Central memory CD4-positive, alpha-beta T cell (primary cell): ENCODE measurements around the gene COLQ.

ENCODE experiments used
- DNase-seq: peaks from one replicate; pipeline ENCODE4 v3.0.0; 2022

COLQ gene

DNA sequence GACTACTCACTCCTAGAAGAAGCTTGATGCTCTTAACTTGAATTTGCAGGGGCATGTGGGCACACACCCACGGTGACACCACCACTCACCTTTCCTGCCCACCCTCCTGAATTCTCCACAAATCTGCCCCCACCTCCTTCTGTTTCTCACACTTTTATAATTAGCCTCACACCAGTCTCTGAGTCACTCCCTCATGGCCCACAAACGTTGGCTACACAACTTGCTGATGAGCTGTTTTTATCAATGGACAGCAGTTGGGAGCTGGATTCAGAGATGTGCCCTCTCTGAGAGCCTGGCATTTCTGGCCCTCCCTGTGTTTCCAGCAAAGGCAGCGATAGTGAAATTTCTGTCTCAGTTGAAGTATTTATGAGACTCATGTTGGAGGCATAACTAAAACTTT is 1.3 kb downstream of the COLQ start:
- DNase-seq, result no peak

GRCh38 chr3:15519096-15519495 is 2.4 kb downstream of the COLQ start:
- DNase-seq, result no peak

DNA sequence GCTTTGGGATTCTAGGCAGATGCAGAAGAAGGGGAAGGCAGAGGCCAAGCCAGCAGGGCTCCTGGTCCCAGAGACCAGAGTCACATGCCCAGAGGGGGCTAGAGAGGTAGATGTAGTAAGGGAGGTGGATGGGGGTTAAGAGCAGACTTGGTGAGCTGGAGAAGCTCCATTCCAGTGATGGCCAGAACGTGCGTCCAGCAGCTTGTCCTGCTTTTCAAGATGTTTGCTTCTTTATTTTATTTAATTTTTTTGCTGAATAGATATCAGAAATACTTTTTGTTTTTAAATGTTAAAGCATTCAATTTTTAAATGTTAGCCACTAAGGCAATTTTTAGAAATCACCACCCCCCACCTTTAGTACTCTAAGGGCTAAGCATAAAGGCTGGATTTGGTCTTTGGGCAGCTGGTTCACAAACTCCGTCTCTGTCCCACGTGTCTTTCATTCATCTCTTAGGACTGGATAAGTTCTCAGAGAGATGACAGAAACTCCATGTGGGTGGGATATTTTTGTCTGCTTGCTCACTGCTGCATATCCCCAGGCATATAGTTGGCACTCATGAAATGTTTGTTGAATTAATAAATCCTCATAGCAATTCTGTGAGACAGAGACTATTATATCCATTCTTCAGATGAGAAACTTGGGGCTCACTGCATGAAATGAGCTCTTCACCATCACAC is 6.7 kb downstream of the COLQ start:
- DNase-seq, result no peak

GRCh38 chr3:15513810-15514662 is 7.5 kb downstream of the COLQ start:
- no peak for DNase-seq

GRCh38 chr3:15513116-15513515 is 8.4 kb downstream of the COLQ start:
- no peak for DNase-seq

- DNase-seq, result no peak
These were observed 9.3 kb downstream of the COLQ start for GRCh38 chr3:15512166-15512565.

DNA sequence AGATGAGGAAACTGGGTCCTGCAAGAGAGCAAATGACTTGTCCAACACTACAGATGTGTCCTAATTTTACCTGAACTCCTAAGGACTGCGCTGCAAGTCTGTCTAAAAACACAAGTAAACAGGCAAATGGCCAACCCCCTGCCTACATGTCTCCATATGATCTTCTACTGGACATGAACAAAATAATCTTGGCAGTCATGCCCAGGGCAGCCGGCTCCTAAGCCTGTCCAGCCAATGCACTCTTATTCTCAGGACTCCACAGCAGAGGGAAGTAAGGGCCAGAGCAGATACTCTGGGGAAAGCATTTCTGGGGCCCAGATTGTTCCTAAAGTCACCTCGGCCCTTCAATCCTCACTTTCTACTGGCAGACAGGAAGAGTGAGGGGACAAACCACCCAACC is 10.3 kb downstream of the COLQ start:
- no peak for DNase-seq

DNA sequence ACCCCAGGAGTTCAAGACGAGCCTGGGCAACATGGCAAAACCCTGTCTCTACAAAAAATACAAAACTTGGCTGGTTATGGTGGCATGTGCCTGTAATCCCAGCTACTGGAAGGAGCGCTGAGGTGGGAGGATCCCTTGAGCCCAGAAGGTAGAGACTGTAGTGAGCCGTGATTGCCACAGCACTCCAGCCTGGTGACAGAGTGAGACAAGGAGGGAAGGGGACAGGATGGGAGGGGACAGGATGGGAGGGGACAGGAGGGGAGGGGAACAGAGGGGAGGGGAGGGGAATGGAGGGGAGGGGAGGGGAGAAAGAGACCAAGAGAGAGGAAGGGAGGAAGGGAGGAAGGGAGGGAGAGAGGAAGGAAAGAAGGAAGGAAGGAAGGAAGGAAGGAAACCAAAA is 11.0 kb downstream of the COLQ start:
- DNase-seq, result no peak

DNA sequence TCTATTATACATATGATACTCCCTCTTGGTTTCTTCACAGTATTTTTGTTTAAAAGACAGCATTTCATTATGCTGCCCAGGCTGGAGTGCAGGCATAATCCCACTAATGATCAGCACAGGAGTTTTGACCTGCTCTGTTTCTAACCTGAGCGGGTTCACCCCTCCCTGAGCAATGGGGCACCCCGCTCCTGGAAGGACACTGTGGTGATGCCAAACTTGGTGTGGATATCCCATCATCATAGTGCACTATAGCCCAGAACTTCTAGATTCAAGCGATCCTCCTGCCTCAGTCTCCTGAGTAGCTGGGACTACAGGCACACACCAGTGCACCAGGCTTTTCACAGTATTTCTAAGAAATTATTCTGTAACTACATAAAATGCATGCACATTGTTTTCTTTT is 14.9 kb downstream of the COLQ start:
- no peak for DNase-seq

DNA sequence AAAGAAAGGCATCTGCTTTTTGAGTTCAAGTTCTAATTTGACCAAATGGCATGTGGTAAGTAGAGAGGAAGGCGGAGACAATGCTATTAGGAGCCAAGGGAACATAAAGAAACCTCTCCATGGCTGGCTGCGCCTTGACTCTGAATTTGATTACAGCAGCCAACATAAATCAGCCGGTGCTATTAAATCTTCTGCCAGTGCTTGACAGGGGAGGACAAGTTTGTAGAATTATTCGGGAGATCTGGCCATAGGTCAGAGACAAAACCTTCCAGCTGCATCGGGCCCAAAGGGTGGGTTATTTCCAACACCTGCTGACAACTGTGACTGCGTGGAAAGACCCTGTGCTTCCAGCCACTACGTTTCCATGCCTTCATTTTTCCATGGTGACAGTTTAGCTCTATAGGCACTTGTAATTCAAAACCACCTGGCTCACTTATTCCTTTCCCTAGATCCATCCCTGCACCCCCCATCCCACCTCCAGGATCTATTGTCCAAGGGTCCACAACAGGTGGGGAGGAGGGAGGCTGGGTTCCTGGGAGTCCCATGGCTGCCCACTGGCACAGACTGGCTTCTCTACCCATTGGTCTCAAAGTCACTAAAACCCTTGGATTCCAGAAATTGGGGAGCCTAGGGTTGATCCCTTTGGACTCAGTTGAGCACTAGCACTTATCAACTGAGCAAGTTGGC is 15.9 kb downstream of the COLQ start:
- no peak for DNase-seq

- no peak for DNase-seq
These were observed 18.9 kb downstream of the COLQ start for GRCh38 chr3:15502616-15503015.

DNA sequence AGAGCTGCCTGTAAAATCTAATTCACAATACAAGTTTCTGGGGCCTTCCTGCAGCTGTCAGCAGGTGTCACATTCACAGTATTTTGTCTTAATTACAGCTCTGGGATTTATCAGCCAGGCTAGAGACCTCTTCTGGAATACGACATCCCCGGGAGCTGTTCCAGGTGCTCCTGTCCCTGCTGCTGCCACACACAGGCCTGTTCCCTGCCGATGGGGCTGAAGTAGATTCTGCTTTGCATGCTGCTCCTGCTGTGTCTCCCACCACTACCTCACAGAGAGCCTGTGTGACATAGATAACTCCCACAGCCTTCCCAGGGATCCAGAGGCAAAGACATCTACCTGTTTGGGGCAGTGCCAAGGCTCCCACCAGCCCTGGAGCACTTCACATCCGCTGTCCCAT is 20.4 kb downstream of the COLQ start:
- no peak for DNase-seq

- DNase-seq, result no peak
These were observed 21.3 kb downstream of the COLQ start for GRCh38 chr3:15500107-15500724.

DNA sequence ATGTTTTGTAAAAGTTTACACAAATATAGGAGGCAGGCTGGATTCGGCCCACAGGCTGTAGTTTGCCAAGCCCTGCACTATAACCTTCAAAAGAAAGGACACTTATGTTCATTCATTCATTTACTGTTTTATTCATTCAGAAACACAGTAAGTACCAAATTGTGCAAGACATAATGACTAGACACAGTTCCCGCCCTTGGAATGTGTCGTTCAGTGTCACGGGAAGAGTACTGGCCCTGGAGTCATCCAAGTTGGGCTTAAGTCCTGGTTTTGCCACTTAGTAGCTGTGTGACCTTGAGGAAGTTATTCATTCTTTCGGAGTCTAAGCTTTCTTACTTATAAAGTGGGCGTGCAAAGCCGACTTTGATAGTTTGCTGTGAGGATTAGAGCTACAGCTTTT is 22.0 kb downstream of the COLQ start:
- DNase-seq, result no peak

DNA sequence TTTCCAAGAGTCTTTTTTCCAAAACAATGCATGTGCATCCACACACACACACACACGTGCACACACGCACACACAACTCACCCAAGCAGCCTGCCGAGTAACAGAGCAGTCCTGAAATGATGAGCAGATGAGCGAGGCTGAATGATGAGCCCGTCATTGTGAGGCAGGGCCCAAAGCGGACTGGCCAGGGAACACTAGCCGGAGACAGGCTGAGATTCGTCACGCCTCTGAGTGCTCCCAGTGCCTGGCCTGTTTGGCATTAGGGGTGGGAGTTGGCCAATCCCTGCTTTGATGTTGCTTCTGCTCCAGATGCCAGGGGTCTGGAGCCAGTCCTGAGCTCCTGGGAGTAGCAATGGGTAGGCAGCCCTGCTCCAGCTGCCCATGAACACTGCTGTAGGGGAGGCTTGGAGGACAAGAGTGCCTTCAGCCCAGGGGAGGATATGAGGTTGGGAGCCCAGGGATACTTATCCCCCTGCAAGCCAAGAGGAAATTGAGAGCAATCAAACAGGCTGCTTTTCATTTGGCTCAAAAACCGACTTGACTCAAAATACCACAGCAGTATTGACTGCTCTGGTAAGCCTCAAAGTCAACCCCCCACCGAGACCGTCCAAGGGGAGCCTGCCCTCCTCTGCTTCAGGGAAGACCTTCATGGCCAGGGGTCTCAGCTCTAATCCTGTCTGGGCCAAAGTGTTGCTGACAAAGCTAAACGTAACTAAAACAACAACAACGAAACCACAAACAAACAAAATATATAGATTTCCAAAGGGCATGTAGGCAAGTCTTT is 22.9 kb downstream of the COLQ start:
- no peak for DNase-seq

DNA sequence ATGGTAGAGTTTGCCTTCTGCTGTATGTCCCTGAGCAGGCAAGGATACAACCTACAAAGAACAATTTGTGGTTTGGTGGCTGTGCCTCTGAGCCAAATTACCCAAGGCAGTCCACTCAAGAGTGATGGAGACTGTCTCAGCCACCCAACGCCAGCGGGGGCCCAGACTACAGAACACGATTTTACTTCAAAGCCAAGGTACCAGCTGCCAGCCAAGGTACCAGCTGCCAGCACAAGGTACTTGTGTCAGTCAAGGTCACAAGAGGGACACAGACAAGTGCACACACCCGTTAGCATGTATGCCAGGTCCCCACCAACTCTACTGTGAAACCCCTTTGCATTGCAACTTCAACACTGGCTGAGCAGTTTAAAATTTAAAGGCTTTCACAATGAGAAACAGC is 23.5 kb downstream of the COLQ start:
- no peak for DNase-seq

- no peak for DNase-seq
These were observed 25.2 kb downstream of the COLQ start for GRCh38 chr3:15496341-15496664.

GRCh38 chr3:15495461-15496340 is 25.8 kb downstream of the COLQ start:
- DNase-seq, result no peak

GRCh38 chr3:15493436-15493835 is 28.1 kb downstream of the COLQ start:
- DNase-seq, result no peak

- DNase-seq, result no peak
These were observed 28.6 kb downstream of the COLQ start for GRCh38 chr3:15492847-15493360.

DNA sequence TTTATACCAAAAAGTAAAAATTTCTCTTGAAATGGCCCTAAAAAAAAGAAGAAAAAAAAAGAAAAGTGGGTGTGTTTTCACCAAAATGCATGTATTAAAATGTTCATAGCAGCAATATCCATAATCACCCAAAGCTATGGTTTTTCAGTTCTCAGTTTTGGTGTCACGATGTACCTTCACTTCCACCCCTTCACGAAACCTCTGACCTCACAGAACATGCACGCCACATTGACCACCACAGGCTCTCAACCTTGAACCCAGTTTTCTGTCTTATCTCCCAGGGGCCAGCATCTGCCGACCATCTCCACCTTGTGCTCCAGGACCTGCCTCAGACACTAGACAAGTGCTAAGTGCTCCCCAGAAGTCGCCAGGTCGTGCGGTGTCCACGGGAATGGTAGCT is 30.4 kb downstream of the COLQ start:
- no peak for DNase-seq

GRCh38 chr3:15490158-15490557 is 31.3 kb downstream of the COLQ start:
- DNase-seq, result no peak
